ENCODE measurements around the gene MAPK8.
"Not testable (repeated sequence)": the region's sequence is repeated elsewhere in the genome, so short reads cannot be mapped to it uniquely, and the experiment has no call there.

The MAPK8 gene

DNA sequence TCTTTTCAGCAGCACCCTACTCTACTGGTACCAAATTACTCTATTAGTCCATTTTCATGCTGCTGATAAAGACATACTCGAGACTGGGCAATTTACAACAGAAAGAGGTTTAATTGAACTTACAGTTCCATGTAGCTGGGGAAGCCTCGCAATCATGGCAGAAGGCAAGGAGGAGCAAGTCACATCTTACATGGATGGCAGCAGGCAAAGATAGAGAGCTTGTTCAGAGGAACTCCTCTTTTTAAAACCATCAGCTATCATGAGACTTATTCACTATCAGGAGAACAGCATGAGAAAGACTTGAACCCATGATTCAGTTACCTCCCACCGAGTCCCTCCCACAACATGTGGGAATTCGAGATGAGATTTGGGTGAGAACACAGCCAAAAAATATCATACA lies 24.8 kb upstream of the MAPK8 start:
- H3K27ac ChIP-seq (ENCODE audit: low read depth, low read length); H3K4me1 ChIP-seq (ENCODE audit: control insufficient read depth, insufficient read depth, low read length); H3K27me3 ChIP-seq (ENCODE audit: control insufficient read depth, insufficient read depth, low read length); H3K36me3 ChIP-seq (ENCODE audit: control insufficient read depth, insufficient read depth, low read length); H3K9ac ChIP-seq (ENCODE audit: low read depth, low read length); H3K4me3 ChIP-seq (ENCODE audit: low read depth, low read length); H3K9me3 ChIP-seq (ENCODE audit: control insufficient read depth, insufficient read depth, low read length): not testable (repeated sequence)

DNA sequence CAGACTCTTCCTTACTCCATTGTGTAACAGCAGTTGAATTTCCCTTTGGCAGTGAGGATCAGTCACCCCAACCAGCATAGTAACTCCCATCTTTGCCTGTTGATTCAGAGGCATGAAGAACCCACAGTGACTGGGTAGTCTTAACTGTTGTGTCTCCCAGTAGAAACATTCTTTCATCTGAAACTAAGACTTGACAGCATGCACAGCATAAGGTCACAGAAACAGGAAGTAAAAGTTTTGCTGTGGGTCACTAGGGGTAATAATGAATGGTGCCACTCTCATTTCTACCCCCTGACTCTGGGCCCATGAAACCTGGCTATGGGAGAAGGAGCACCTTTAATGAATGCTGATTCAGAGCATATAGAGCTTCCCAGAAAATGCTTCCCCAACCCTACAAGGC lies 23.6 kb upstream of the MAPK8 start:
- Histone ChIP-seq H3K4me1 (ENCODE audit: control insufficient read depth, insufficient read depth, low read length) (no peaks in the 10 kb centered on the region), H3K4me3 (ENCODE audit: low read depth, low read length) (no peak overlapping the region), H3K36me3 (ENCODE audit: control insufficient read depth, insufficient read depth, low read length) (no peaks in the 10 kb centered on the region), H3K9me3 (ENCODE audit: control insufficient read depth, insufficient read depth, low read length) (0 out of 2 replicates have a peak, but pooled peaks cover 7% of the 10 kb centered on the region), H3K27me3 (ENCODE audit: control insufficient read depth, insufficient read depth, low read length) (no peaks in the 10 kb centered on the region), H3K27ac (ENCODE audit: low read depth, low read length) (no peak overlapping the region), H3K9ac (ENCODE audit: low read depth, low read length) (no peak overlapping the region)

DNA sequence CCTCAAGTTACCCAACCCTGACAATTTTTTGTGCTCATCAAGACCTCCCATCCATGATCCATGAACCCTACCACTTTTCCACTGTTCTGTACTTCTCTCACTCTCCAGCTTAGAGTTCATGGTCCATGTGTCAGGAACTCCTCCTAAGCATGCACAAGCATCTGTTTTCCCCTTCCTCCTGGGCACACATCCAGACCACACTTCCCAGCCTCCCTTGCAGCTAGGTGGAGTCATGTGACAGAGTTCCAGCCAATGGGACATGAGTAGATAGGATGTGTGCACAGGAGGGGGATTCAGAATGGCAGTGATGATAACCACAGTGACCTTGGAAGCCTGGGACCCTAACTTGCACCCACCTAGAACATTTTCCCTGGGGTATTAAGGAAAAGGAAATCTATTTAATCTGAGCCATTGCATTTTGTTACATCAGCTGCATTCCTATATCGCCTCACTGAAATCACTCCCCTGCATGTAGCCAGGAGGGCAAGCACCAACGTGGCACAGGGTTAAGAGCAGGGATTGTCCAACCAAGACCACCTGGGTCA lies 22.4 kb upstream of the MAPK8 start:
- no peaks in the 10 kb centered on the region for H3K4me1 ChIP-seq (ENCODE audit: control insufficient read depth, insufficient read depth, low read length)
- H3K36me3 ChIP-seq (ENCODE audit: control insufficient read depth, insufficient read depth, low read length): no peaks in the 10 kb centered on the region

DNA sequence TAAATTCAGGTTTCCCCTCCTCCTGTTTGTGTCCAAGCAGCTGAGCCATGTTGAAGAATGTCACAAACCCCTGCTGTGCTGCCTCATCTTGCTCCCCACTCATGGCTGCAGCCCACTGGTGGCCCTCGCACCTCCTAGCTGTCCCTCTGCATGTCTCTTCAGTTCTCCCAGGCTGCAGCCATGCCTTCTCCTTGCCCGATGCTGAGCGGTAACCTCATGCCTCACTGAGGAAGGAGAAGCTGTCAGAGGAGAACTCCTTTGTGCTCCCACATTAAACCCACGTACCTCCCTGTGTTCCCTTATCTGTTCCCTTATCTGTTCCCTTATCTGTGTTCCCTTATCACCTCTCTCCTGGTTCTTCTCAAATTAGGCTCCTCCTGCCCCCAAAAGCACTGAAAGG lies 21.7 kb upstream of the MAPK8 start:
- Histone ChIP-seq H3K9ac (ENCODE audit: low read depth, low read length) (no peak overlapping the region), H3K27ac (ENCODE audit: low read depth, low read length) (no peak overlapping the region), H3K4me1 (ENCODE audit: control insufficient read depth, insufficient read depth, low read length) (peaks cover 1% of the 10 kb centered on the region), H3K4me3 (ENCODE audit: low read depth, low read length) (no peak overlapping the region), H3K27me3 (ENCODE audit: control insufficient read depth, insufficient read depth, low read length) (no peaks in the 10 kb centered on the region), H3K36me3 (ENCODE audit: control insufficient read depth, insufficient read depth, low read length) (no peaks in the 10 kb centered on the region), H3K9me3 (ENCODE audit: control insufficient read depth, insufficient read depth, low read length) (0 out of 2 replicates have a peak, but pooled peaks cover 7% of the 10 kb centered on the region)

More for the DNA sequence above, 22.4 kb upstream of the MAPK8 start:
- 0 out of 2 replicates have a peak, but pooled peaks cover 7% of the 10 kb centered on the region for H3K9me3 ChIP-seq (ENCODE audit: control insufficient read depth, insufficient read depth, low read length)
- H3K27me3 ChIP-seq (ENCODE audit: control insufficient read depth, insufficient read depth, low read length): no peaks in the 10 kb centered on the region
- H3K27ac ChIP-seq (ENCODE audit: low read depth, low read length): no peak overlapping the region
- H3K9ac ChIP-seq (ENCODE audit: low read depth, low read length): no peak overlapping the region
- H3K4me3 ChIP-seq (ENCODE audit: low read depth, low read length): no peak overlapping the region

DNA sequence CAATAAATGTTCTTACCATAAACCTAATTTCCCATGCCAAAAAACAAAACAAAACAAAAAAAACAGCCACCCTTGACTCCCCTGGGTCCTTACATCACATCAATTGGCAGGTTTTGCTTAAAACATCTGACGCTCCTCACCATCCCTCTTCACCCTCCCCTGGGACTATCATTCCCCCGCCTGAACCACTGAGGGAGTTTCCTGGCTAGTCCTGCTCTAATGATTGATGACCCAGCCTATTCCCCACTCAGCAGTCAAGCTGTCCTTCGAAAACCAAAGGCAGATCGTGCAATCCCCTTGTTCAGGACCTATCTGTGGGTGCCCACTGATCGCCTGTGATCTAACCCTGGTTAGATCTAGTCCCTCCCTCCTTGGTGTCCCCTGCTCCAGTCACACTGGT lies 20.8 kb upstream of the MAPK8 start:
- Histone ChIP-seq H3K27me3 (ENCODE audit: control insufficient read depth, insufficient read depth, low read length) (no peaks in the 10 kb centered on the region), H3K36me3 (ENCODE audit: control insufficient read depth, insufficient read depth, low read length) (no peaks in the 10 kb centered on the region), H3K27ac (ENCODE audit: low read depth, low read length) (no peak overlapping the region), H3K4me3 (ENCODE audit: low read depth, low read length) (no peak overlapping the region), H3K4me1 (ENCODE audit: control insufficient read depth, insufficient read depth, low read length) (peaks cover 4% of the 10 kb centered on the region), H3K9ac (ENCODE audit: low read depth, low read length) (no peak overlapping the region), H3K9me3 (ENCODE audit: control insufficient read depth, insufficient read depth, low read length) (0 out of 2 replicates have a peak, but pooled peaks cover 7% of the 10 kb centered on the region)

DNA sequence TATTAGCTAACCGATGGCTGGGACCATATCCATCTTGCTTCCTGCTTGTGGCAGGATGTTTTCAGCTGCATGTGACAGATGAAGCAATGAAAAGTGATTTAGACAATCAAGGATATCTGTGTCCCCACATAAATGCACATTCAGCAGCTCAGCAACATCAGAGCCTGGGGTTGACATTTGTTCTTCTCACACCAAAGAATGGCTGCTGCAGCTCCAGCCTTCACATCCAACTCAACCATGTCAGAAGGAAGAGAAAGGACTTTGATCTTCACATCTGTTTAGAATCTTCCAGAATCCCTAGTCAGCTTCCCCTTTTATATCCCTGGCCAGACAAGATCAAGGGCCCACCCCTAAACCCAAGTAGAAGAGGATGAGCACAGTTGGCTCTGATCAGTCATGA lies 20.1 kb upstream of the MAPK8 start:
- Histone ChIP-seq H3K27ac (ENCODE audit: low read depth, low read length) (no peak overlapping the region), H3K9me3 (ENCODE audit: control insufficient read depth, insufficient read depth, low read length) (0 out of 2 replicates have a peak, but pooled peaks cover 7% of the 10 kb centered on the region), H3K36me3 (ENCODE audit: control insufficient read depth, insufficient read depth, low read length) (no peaks in the 10 kb centered on the region), H3K27me3 (ENCODE audit: control insufficient read depth, insufficient read depth, low read length) (no peaks in the 10 kb centered on the region), H3K9ac (ENCODE audit: low read depth, low read length) (no peak overlapping the region), H3K4me3 (ENCODE audit: low read depth, low read length) (no peak overlapping the region), H3K4me1 (ENCODE audit: control insufficient read depth, insufficient read depth, low read length) (peaks cover 4% of the 10 kb centered on the region)

DNA sequence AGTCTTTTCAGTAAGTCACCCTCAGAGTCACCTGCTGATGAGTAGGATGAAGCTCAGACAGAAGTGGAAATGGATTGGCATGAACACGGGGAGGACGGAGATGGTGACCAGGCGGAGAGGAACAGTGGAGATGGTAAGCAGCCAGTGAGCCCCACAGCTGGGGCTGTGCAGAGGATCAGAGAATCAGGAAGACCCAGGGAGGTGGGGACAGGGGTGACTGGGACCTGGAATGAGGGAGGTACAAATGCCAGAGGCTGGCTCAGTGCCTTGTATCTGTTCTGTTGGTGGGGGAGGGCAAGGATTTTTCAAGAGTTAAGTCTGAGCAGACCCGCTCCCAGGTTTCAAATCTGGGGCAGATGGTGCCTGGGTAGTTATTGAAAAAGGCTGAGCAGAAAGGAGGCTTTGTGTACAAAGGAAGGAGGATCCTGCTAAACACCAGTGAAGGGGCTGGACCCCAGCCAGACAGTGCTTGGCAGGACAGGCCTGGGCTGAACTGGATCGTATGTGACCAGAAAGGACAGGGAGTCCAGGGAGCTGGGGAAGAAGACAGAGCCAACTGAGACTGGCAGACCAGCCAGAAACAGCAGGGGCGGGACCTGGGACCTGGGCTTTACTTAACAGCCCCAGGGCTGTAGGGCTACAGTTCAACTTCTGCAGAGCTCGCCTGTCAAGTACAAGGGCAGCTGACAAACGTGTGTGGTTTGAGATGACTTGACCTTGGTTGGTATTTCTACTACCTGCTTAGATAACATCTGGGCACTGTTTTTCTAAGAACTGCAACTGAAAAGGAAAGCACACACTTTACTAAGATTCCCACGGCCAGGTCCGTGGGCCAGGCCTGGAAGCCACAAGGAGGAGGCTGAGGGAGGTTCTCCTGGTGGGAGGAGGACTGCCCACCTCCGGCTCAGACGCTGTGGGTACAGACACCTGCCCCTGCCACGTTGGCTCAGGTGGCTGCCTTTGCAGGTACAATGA lies 18.8 kb upstream of the MAPK8 start:
- 0 out of 2 replicates have a peak, but pooled peaks cover 7% of the 10 kb centered on the region for H3K9me3 ChIP-seq (ENCODE audit: control insufficient read depth, insufficient read depth, low read length)
- H3K9ac ChIP-seq (ENCODE audit: low read depth, low read length): no peak overlapping the region
- no peak overlapping the region for H3K4me3 ChIP-seq (ENCODE audit: low read depth, low read length)
- H3K36me3 ChIP-seq (ENCODE audit: control insufficient read depth, insufficient read depth, low read length): no peaks in the 10 kb centered on the region
- H3K27ac ChIP-seq (ENCODE audit: low read depth, low read length): no peak overlapping the region
- H3K4me1 ChIP-seq (ENCODE audit: control insufficient read depth, insufficient read depth, low read length): peaks cover 4% of the 10 kb centered on the region
- no peaks in the 10 kb centered on the region for H3K27me3 ChIP-seq (ENCODE audit: control insufficient read depth, insufficient read depth, low read length)

DNA sequence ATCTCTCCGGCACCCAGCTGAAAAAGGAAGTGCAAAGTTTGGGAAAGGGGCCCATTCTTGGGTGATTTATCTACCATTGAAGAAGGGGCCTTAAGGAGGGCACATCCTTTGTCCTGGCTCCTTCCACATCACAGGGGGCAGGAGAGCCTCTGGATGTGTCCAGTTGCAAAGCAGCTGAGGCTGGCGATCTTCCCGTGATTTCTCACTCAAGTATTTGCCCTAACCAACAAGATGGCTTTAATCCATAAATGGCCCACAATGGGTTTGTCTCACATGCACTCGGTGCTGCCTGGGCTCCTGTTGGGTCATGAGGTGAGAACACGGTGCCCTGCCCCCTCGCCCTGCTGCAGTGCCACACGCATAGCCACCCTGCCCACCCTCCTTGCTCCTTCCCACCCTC lies 17.8 kb upstream of the MAPK8 start:
- Histone ChIP-seq H3K9ac (ENCODE audit: low read depth, low read length) (no peak overlapping the region), H3K4me1 (ENCODE audit: control insufficient read depth, insufficient read depth, low read length) (peaks cover 4% of the 10 kb centered on the region), H3K27me3 (ENCODE audit: control insufficient read depth, insufficient read depth, low read length) (no peaks in the 10 kb centered on the region), H3K27ac (ENCODE audit: low read depth, low read length) (no peak overlapping the region), H3K4me3 (ENCODE audit: low read depth, low read length) (no peak overlapping the region), H3K36me3 (ENCODE audit: control insufficient read depth, insufficient read depth, low read length) (no peaks in the 10 kb centered on the region), H3K9me3 (ENCODE audit: control insufficient read depth, insufficient read depth, low read length) (0 out of 2 replicates have a peak, but pooled peaks cover 7% of the 10 kb centered on the region)

DNA sequence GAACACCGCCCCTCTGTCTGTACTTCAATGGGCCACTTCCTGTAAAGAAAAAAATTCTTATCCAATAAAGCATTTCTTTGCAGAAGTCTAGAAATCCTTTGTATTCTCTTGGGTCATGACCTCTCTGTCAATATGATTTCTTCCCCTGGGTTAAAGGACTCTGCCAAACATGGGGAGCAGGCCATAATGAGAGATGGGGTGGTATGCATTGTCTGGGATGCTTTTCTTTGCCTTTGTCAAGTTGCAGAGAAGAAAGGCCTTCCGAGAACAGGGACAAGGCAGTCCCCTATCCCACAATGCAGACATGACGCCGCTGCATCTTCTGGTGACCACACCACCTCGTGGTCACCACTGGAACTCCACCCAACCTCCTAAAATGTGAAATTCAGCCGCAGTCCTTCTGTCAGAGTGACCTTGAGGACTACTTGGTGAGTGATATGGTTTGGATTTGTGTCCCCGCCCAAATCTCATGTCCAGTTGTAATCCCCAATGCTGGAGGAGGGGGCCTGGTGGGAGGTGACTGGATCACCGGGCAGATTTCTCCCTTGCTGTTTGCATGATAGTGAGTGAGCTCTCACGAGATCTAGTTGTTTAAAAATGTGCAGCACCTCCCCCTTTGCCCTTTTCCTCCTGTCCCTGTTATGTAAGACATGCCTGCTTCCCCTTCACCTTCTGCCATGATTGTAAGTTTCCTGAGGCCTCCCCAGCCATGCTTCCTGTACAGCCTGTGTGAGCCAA lies 16.8 kb upstream of the MAPK8 start:
- Histone ChIP-seq H3K9me3 (ENCODE audit: control insufficient read depth, insufficient read depth, low read length) (no peaks in the 10 kb centered on the region), H3K27me3 (ENCODE audit: control insufficient read depth, insufficient read depth, low read length) (no peaks in the 10 kb centered on the region), H3K4me3 (ENCODE audit: low read depth, low read length) (no peak overlapping the region), H3K9ac (ENCODE audit: low read depth, low read length) (no peak overlapping the region), H3K4me1 (ENCODE audit: control insufficient read depth, insufficient read depth, low read length) (peaks cover 4% of the 10 kb centered on the region), H3K27ac (ENCODE audit: low read depth, low read length) (no peak overlapping the region), H3K36me3 (ENCODE audit: control insufficient read depth, insufficient read depth, low read length) (no peaks in the 10 kb centered on the region)

DNA sequence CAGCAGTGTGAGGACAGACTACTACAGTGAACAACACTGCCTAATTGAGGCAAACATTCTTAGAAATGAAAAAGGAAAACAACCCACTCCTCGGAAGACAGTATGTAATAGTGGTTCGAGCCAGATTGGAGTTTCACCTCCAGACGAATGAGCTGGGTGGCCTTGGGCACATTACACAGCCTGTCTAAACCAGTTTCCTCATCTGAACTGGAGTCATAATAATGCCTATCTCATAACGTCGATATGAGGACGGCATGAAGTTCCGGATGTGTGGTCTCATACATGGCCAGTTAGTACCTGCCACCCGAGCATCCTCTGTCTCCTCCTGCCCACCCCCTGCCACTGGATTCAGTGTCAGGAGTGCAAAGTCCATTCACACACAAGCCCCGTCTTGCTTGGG lies 16.2 kb upstream of the MAPK8 start:
- no peak overlapping the region for H3K27ac ChIP-seq (ENCODE audit: low read depth, low read length)
- H3K4me1 ChIP-seq (ENCODE audit: control insufficient read depth, insufficient read depth, low read length): peaks cover 4% of the 10 kb centered on the region

DNA sequence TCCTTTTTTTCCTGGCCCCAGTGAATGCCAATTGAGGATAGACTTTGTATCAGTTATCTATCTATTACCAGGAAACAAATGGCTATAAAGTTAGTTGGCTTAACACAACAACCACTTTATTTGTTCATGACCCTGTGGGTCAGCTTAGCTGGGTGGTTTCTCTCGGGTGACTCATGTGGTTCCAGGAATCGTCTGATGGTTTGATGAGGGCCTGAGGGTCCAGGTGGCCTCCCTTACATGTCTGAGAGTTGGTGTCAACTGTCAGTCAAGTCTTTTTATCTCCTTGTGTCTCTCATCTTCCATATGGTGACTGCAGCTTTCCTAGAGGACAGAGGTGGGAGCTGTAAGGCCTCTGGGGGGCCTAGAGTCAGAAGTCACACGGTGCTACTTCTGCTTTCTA lies 15.3 kb upstream of the MAPK8 start:
- Histone ChIP-seq H3K27ac (ENCODE audit: low read depth, low read length) (no peak overlapping the region), H3K27me3 (ENCODE audit: control insufficient read depth, insufficient read depth, low read length) (no peaks in the 10 kb centered on the region), H3K4me3 (ENCODE audit: low read depth, low read length) (no peak overlapping the region), H3K36me3 (ENCODE audit: control insufficient read depth, insufficient read depth, low read length) (no peaks in the 10 kb centered on the region), H3K9ac (ENCODE audit: low read depth, low read length) (no peak overlapping the region), H3K4me1 (ENCODE audit: control insufficient read depth, insufficient read depth, low read length) (peaks cover 4% of the 10 kb centered on the region), H3K9me3 (ENCODE audit: control insufficient read depth, insufficient read depth, low read length) (no peaks in the 10 kb centered on the region)

More for the DNA sequence above, 16.2 kb upstream of the MAPK8 start:
- Histone ChIP-seq H3K4me3 (ENCODE audit: low read depth, low read length) (no peak overlapping the region), H3K36me3 (ENCODE audit: control insufficient read depth, insufficient read depth, low read length) (no peaks in the 10 kb centered on the region), H3K9ac (ENCODE audit: low read depth, low read length) (no peak overlapping the region), H3K9me3 (ENCODE audit: control insufficient read depth, insufficient read depth, low read length) (no peaks in the 10 kb centered on the region), H3K27me3 (ENCODE audit: control insufficient read depth, insufficient read depth, low read length) (no peaks in the 10 kb centered on the region)

Measured in HUES48 (cell line).